Cerebellar cortex (tissue), 1 donor: Measurements from ENCODE around the gene KIZ.
A peak's percentile ranks its signal among the peaks of the same experiment; 100 is the strongest.

ENCODE experiments used
- DNase-seq: peaks from one replicate; pipeline ENCODE4 v3.0.0-alpha.2; 2015; ENCODE audit warnings: low spot score

The KIZ gene, protein sequence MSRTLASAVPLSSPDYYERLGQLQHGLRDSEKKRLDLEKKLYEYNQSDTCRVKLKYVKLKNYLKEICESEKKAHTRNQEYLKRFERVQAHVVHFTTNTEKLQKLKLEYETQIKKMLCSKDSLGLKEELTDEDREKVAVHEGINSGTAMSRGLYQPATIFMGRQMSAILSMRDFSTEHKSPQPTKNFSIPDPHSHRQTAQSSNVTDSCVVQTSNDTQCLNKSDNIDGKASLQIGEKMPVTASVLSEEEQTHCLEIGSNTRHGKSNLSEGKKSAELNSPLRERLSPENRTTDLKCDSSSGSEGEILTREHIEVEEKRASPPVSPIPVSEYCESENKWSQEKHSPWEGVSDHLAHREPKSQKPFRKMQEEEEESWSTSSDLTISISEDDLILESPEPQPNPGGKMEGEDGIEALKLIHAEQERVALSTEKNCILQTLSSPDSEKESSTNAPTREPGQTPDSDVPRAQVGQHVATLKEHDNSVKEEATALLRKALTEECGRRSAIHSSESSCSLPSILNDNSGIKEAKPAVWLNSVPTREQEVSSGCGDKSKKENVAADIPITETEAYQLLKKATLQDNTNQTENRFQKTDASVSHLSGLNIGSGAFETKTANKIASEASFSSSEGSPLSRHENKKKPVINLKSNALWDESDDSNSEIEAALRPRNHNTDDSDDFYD

GRCh38 chr20:21125849-21126580, at the start of gene KIZ:
Gene KIZ, plus strand, starts transcription at chr20:21126082. Its CDS starts 34 bp downstream, at chr20:21126116.
- DNase-seq: peak; percentile 94

DNA sequence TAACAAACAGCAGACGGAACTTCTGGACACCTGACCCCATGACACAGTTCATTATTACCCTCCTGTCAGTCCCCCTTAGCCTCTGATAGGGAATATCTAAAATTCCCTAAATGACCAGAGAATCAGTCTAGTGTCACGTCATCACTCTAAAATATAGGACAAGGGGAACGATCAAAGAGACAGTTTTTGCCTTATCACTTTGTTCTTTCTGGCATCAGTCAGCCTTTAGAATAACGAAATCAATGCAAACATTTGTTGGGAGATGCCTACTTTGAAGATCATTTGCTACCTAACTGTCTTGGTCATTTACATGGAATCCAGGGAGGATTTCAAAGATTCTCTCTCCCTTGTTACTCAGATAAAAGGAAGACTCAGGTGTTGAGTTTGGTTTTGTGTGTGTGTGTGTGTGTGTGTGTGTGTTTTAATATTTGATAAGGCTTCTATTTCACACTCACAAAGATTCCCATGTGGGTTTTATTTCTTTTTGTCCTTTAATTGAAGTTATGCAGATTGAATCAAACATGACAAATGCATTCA, 48.0 kb upstream of the KIZ start:
- DNase-seq: no peak

DNA sequence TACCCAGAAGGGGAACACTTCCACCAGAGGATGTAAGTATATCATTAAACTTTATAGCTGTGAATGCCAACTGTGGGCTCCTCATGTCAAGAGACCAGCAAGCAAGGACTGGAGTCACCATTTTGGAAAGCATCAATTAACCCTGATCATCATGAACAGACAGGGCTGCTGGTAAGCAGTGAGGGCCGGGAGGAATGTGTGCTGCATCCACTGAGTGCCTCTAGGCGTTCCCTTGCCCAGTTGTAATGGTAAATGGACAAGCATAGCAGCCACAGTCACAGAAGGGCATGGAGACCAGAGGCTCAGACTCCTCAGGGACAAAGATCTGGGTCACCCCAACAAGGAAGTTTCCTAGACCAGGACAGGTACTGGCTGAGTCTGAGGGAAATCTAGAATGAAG, 43.3 kb upstream of the KIZ start:
- no peak for DNase-seq

DNA sequence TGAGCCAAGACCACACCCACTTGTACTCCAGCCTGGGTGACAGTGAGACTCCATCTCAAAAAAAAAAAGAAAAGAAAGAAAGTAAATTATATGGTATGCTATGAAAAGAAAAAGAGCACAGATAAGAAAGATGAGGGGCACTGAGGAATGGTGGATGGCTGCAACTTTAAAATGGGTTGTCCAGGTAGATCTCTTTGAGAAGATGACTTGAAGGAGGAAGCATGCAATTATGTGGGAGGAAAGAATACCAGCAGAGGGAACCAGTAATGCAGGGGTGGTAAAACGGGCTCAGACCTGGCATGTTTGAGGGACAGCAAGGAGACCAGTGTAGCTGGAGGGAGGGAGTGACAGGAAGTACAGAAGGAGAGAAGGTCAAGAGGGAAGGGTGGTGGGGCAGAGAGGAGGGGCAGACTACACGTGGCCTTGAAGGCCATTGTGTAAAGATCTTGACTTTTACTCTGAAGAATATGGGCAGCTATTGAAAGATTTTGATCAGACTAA, 42.0 kb upstream of the KIZ start:
- DNase-seq: no peak

DNA sequence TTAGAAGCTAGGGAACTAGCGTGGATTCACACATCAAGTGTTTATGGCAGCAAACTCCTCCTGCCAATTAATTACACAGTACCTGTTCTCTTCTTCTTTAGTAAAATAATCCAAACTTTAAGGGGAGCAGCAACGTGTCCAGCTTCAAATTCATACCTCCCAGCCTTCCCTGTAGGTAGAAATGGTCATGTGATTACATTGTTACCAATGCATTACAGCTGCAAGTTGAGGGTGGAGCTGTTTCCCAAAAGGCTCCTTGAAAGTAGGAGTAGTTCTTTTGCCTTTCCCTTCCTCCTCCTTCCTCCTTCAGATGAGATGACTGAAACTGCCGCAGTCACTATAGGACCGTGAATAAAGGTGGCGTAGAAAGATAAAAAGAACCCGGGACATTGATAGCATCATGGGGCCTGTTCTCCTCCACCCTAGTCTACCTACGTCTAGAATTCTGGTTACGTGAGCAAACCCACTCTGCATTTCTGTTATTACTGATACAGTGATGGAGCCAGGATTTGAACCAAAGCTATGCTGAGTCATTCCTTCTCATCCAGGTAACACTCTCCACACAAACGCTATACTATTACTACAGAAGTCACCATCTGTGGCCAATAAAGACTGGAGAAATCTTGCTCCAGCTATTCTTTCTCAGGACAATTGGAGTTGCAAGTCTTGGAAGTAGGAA, 37.9 kb upstream of the KIZ start:
- DNase-seq: no peak

- DNase-seq: no peak
Measured at GRCh38 chr20:21089391-21089790, 36.5 kb upstream of the KIZ start.

DNA sequence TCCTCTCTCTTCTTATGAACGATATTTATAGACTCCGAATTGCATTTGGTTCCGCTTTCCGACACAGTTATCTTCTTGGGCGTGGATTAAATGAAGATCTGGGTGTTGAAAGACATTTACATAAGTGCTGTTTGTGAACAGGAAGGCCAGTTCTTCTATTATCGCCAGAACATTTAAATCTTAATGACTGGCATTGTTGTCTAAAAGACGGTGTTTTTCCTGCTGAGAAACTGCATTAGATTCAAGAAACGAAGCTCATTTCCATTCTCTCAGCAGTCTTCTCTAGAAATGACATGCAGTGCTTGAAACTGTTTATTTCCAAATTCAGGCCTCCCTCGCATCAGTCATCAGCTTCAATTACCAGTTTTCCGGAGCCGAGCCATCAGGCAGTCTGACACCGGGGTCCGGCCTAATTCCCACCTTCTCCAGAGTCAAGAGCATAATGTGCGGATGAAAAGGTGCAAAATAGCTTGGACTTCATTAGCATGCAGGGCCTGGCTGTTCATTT, 35.7 kb upstream of the KIZ start:
- DNase-seq: no peak

- DNase-seq: no peak
Measured at GRCh38 chr20:21090721-21091120, 35.2 kb upstream of the KIZ start.

GRCh38 chr20:21092806-21093205, 33.1 kb upstream of the KIZ start:
- DNase-seq: no peak

DNA sequence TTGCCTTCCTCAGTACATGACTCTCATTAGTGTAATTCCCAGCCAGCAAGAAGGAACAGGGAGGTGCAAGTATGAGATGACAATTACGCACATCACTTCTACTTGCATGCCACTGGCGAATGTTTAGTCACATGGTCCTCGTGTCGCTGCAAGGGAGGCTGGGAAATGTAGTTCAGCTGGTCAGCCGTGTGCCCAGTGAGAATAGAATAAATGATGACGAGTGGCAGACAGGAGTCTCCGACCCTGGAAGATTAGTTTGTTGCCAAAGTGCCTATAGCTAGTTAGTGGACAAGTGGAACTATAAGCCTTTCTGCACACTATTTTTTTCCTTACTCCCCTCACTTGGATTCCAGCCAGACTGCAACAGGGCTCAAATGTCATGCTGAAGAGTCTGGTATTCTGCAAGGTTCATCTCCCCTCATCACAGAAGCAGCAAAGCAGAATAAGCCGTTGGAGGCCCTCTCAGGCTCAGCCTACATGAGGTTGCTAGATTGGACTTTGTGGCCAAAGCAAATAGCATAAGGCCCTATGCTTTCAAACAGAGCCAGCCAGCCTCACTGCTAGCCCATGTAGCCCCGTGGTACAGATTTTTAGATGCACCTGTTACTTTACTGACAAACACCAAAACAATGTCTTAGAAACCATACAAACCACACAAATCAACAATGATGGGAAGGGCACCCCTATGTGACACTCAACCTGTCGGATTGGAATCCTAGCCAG, 29.4 kb upstream of the KIZ start:
- no peak for DNase-seq

GRCh38 chr20:21099751-21100577, 25.9 kb upstream of the KIZ start:
- no peak for DNase-seq

DNA sequence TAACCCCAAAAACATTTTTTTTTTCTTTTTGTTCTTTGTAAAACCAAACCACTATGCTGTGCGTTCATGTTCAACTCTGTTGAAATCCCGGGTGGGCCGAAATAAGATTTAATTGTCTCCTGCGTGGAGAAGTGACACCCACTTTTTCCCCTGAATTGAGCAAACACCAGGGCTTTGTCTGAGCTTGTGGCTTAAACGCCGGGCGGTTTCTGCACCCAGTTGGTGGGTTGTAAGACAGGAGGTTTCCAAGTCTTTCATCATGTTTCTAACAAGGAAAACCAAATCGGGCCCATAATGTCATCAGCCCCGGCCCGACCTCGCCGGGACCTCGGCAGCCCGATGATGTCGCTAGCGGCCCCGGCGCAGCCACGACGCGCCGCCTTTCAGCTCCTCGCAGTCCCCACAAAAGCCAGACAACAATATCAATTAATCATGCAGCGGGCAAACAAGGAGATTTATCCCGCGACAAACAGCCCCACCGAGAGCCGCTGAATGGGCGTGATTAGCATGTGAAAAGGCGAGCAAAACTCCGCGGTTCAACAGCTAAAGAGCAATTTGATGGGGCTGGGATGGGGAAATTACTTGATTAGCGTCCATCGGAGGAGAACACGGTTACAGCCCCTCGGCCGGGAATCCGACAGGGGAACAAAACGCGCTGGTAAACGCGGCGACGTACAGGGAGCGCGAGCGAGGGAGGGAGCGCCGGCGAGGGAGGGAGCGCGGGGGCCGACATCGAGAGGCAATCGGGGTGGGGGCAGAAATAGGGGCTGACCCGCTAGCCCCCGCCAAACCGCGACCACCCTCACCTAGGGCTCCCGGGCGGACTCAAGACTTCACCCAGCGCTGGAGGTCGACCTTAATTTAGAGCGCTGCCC, 25.1 kb upstream of the KIZ start:
- DNase-seq: no peak

GRCh38 chr20:21101453-21101931, 24.4 kb upstream of the KIZ start:
- DNase-seq: no peak

DNA sequence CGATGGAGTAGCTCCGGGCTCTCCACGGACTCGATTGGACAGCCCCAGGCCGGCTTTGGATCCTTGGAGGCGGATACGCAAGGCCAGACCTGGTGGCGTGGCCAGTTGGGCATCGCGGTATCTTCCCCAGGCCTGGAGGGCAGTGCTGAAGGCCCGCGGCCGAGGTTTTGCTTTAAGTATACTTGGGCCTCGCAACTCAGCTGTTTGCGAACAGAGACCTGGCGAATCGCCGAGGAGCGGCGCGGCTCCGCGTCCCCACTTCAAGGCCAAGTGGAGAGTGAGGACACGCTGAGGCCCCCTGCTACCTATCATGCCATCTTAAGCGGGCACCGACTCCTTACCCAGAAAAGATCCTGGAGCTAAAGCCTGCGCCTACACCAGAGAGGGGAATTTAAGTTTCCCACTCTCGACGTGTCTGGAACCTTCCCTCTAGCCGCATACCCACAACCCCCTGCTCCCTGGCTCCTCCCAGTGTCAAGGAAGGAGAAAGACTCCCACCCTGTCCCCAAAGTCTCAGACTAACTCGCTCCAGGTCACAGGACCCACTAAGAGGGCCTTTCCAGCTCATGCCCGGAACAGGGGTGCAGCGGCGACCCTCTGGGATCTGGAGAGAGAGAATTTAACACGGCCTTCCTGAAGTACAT, 23.8 kb upstream of the KIZ start:
- DNase-seq: no peak

GRCh38 chr20:21102603-21103311, 23.1 kb upstream of the KIZ start:
- DNase-seq: no peak

DNA sequence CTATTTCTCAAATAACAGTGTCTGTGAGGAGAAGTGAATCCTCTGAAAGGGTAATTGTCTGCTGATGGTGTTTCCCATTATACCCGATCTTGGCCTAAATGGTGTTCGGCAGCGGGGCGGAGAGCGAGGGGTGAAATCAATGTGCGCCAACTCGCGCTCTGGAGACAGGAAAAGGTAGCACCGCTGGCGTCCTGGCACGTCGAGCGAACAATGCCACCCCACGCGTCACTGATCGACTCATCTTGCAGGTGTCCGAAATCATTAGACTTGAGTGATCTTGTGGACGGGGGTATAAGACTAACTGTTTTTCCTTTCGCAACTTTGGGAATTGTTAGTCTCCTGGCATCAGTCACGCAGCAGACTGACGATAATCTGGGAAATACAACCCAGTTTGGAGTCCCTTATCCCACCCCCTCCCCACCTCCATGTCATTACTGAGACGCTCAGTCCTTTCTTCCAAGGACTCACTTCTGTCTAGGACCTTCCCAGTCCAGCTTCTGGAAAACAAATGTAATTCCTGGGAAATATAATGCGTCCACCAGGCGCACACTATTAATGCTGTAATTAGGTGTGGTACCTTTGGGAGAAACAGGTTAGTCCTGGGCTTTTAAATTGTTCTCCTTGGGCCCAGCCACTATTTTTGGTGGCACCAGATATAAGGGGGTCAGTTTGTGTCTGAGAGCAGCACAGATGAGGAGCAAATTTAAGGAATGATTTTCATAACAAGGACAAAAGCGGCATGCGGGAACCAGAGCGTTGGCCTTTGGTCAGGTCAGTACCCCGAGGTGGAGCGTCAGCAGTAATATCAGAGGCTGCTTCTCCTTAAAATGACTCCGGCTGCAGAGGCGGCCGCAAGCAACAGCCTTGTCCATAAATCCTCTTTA, 22.1 kb upstream of the KIZ start:
- no peak for DNase-seq

DNA sequence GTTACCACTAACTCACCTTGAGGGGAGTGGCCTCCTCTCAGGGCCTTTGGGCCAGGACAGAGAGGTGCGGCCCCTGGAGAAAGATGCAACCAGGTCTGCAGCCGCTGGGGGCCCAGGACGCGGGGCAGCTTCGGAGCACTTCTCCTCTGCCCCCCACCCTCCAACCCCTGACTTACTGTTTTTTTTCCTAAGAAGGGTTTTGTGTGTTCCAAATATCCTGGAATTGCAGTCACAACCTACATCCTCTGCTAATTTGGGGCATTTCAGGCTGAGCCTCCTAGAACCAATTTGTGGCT, 21.5 kb upstream of the KIZ start:
- no peak for DNase-seq
